GM18526 (cell line): Measurements from ENCODE around the gene SGCE.
A peak's percentile ranks its signal among the peaks of the same experiment; 100 is the strongest.

ENCODE experiments used
- POLR2A ChIP-seq: IDR thresholded peaks from 3 replicates; pipeline ENCODE4 v1.6.1; 2011; ENCODE audit not compliant: insufficient read length; ENCODE audit errors: extremely low read depth

SGCE gene

DNA sequence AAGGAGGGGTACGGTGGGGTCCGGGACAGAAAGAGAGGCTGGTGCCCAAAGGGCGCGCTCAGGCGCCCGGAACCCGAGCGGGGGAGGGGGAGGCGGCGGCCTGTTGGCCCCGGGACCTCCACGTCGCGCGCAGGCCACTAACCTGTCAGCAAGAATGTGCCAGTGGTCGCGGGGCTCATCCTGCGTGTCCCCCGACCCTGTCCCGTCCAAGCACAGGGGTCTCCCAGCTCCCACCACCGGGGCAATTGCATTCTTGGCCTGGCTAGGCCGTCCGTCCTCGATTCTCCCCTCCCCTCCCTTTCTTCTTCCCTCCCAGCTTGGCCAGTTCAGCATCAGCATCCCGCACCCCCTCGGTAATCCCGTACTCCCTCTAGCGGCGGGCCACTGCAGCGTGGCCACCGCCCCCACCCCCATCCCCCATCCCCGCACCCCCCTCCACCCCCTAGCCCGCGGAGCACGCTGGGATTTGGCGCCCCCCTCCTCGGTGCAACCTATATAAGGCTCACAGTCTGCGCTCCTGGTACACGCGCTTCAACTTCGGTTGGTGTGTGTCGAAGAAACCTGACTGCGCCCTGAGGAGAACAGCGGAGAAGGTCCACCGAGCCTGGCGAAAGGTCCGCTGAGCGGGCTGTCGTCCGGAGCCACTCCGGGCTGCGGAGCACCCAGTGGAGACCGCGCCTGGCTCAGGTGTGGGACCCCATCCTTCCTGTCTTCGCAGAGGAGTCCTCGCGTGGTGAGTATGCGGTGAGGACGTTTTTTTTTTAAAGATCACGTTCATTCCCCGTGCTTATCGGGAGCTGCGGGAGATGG, at the start of gene SGCE:
SGCE (minus strand) TSS at position 286 of the 810 bp plus-strand sequence; CDS start at position 251, 35 bp downstream.
- TF ChIP-seq POLR2A: peak; percentile 64

GRCh38 chr7:94701555-94701973, 45.6 kb upstream of the SGCE start:
- TF ChIP-seq POLR2A: no peak

DNA sequence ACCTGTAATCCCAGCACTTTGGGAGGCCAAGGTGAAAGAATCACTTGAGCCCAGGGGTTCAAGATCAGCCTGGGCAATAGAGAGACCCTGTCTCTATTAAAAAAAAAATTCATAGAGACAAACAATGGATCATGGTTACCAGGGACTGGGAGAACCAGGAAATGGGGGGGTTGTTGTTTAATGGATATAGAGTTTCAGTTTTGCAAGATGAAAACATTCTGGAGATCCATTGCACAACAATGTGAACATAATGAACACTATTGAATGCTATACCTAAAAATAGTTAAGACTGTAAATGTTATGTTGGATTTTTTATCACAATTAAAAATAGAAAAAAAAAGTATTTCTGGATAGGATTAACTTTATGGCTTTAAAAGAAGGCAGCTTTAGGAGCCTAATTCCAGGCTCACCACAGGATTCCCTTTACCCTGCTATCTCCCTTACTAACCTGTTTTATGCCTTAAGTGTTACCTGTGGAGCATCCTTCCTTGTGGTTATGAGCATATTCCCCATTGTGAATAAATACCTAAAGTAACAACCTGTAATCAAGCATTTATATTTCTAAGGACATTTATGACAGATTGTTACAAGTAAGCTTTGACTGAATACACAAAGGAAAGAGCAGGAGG, 45.1 kb upstream of the SGCE start:
- TF ChIP-seq POLR2A: no peak

GRCh38 chr7:94698275-94698674, 42.3 kb upstream of the SGCE start:
- TF ChIP-seq POLR2A: no peak

DNA sequence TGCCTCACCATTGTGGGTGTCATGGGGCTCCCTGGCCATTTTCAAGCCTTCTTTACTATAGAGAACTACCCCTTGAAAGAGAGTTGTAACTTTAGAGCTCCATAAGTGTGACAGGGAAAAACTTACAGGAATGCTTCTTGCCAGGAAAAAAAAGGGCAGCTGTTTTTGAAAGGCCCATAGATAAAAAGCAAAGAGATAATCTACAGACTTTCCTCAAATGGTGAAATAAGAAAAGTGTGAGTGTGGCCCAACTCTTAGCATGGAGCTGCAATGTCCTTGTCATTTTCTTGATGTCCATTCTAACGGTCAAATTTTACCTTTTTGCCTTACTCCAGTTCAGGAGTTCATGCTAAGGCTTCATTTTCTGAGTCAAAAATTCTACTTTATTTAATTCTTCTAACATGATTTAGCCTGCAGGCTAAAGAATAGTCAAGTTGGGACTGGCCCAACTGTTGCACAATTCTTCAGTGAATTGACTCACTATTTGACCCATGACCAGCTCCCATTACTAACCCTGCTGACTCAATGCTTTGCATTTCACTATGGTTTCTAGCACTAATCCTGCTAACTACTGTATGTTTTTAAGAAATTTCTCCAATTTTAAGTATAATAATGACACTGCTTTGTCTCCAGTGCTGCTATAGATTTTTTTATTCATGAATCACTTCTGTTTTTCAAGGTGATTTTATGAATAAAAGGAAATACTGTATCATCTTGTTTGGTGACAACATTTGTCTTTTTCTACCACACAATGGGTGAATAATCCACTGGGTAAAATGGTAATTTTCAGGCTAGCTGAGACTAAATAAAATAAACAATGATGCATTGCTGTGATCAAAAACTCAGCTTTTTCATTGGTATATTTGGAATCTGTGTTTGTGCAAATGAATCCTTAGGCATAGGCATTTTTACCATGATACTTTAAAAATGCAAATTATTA, 41.4 kb upstream of the SGCE start:
- no peak for TF ChIP-seq POLR2A

DNA sequence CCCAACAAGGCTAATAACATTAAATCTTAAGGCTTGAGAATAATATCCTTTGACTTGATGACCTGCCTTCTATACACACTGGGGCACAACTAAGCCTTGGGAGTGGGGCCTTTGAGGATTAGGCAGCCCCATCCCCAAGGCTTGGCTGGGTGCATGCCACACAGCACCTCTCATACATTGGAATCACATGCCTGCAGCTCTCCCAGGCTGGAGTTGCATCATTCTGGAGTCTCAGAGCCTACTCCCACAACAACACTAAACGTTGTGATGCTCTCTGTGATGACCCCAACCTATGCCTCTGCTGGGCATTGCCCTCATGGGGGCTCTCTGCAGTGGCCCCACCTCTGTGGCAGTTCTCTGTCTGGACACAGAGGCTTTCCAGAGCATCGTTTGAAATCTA, 31.9 kb upstream of the SGCE start:
- no peak for TF ChIP-seq POLR2A

- TF ChIP-seq POLR2A: no peak
Observed at GRCh38 chr7:94687076-94687475, 31.1 kb upstream of the SGCE start.

DNA sequence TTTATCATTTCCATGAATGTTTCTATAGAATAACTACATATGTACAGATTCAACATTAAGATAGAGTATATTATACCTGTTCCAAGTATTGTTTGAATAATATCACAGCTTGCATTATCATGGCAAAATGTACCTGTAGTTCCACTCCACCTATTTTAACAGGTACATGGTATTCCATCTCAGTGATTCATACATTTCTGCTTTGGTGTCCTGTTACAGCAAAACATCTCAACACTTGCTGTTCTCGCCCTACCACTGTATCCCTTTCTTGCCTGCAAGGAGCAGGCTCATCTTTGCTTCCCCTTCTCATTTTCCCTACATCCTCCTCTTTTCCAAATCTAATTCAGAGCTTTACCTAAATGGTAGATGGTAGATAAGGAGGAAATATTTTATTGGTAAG, 27.1 kb upstream of the SGCE start:
- TF ChIP-seq POLR2A: no peak

GRCh38 chr7:94679358-94679757, 23.4 kb upstream of the SGCE start:
- no peak for TF ChIP-seq POLR2A

GRCh38 chr7:94676431-94676830, 20.5 kb upstream of the SGCE start:
- no peak for TF ChIP-seq POLR2A

DNA sequence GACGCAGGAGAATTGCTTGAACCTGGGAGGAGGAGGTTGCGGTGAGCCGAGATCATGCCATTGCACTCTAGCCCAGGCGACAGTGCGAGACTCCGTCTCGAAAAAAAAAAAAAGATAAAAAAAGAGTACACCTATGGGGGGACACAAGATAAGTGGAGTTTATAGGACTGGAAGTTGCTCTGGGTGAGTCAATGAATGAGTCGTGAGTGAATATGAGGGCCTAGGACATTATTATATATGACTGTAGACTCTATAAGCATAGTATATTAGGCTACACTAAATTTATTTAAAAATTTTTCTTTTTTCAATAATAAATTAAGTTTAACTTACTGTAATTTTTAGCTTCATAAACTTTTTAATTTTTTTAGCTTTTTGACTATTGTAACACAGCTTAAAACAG, 19.4 kb upstream of the SGCE start:
- no peak for TF ChIP-seq POLR2A

- TF ChIP-seq POLR2A: no peak
Observed at GRCh38 chr7:94671444-94672235, 15.7 kb upstream of the SGCE start.

DNA sequence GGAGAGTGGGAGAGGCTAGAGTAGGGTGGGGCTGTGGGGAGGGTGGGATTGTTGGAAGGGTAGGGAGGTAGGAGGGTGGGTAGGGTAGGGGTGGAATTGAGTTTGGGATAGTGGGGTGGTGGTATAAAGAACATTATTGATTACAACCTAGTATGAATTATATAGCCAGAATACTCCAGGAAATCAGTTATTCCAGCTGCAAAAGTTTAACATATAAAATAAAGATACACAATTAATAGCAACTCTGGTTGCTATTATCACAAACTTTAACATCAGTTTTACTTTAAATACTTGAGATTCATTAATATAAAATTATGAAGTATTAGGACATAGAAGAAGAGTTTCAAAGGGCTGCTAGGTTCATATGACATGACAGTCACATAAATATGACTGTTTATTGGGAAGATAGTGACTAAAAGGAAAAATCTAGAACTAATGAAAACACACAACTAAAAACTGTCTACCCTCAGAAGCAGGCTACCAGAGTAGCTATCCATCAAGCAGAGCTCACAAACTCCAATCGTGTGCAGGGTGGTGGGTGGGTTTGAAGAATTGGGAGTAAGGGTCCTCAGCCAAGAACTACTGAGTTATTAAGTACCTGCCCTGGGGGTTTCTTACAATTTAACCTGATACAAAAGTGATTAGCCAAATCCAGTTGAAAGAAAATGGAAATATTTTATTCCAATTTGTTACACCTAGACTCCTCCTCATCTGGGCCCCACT, 14.0 kb upstream of the SGCE start:
- TF ChIP-seq POLR2A: no peak
